Activated T-cell treated with anti-CD3 and anti-CD28 coated beads, Interleukin-2, amount 50 U/mL, for 4 hours (primary cell): ENCODE results near the gene ANKAR. TPM values are rescaled to one million over a fixed set of nuclear protein-coding genes. Genes with fewer than 3 reads are reported as not detected.
"Not testable (repeated sequence)": the region's sequence is repeated elsewhere in the genome, so short reads cannot be mapped to it uniquely, and the experiment has no call there.

ENCODE experiments used
- ATAC-seq, 2 donors: fragments of 200-7000 bp; cut with Tn5 transposase; one replicate each; pipeline ENCODE4 v1.10.0; 2021
- DNase-seq: peaks from one replicate; pipeline ENCODE4 v3.0.0-alpha.2; 2020
- H3K27me3 Mint-ChIP-seq: one replicate; pipeline ENCODE4 v1.8.0; 2021; ENCODE audit warnings: low read depth, mixed read lengths
- H3K36me3 Mint-ChIP-seq: one replicate; pipeline ENCODE4 v1.8.0; 2022; ENCODE audit warnings: mixed read lengths; ENCODE audit not compliant: insufficient read depth
- H3K4me1 Mint-ChIP-seq: one replicate; pipeline ENCODE4 v1.8.0; 2021; ENCODE audit warnings: low read depth, mixed read lengths
- H3K4me3 Mint-ChIP-seq: one replicate; pipeline ENCODE4 v1.8.0; 2021; ENCODE audit warnings: mild to moderate bottlenecking, moderate library complexity, mixed read lengths
- H3K9me3 Mint-ChIP-seq: one replicate; pipeline ENCODE4 v1.8.0; 2021; ENCODE audit warnings: mixed read lengths
- total RNA-seq, 3 donors: library from RNA; stranded (reverse); gene quantifications; one replicate each; pipeline ENCODE4 v1.2.1, GENCODE V29; 2021

The ANKAR gene
- total RNA-seq, 3 donors from 2014 or later, result 2.0 to 3.2 (median 3.0) TPM

DNA sequence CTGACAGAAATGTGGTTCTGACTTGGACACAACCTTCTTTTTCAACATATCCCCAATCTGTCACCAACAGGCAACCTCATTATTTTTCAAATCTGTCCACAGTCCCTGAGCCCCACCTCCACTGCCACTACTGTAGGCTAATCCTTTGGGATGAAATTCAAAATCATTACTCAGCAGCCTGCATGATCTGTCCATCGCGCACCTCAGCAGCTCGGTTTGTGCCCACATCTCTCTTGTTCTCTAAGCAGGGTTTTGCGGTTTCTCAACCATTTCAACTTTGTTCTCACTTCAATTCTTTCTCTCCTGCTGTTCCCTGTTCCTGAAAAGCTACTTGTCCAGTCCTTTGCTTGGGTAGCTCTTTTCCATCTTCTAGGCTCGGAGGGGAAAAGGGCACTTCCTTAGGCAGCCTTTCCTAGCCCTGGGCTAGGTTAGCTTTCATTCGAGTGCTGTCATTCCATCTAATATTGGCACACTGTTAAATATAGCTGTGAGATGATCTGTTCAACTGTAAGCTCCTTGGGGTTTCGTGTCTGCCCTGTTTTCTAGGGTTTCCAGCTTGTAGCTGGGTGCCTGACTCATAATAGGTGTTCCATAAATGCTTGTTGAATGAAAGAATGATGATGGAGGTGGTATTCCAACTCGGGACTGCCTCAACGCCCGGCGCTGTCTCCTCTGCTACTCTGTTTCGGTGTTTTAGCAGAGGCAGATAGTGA lies 653 bp upstream of the ANKAR start:
- H3K27me3 Mint-ChIP-seq, result no peaks in the 10 kb centered on the region
- peak overlapping the region; percentile 78 for H3K4me3 Mint-ChIP-seq
- H3K36me3 Mint-ChIP-seq, result peaks cover 28% of the 10 kb centered on the region
- ATAC-seq (peak; percentile 51 to 53), DNase-seq (no peak)
- H3K4me1 Mint-ChIP-seq, result peaks cover 27% of the 10 kb centered on the region
- peaks cover 8% of the 10 kb centered on the region for H3K9me3 Mint-ChIP-seq

DNA sequence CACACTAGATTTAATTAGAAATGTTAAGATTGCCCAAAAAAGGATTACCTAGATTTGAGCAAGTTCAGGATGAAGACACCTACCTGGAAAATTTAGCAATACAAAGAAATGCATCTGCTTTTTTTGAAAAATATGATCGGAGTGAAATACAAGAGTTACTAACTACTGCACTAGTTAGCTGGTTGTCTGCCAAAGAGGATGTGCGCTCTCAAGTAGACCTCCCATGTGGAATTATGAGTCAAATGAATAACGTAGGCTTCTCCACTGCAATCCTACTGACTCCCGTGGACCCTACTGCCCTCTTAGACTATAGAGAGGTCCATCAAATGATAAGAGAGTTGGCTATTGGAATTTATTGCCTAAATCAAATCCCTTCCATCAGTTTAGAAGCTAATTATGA lies 2.0 kb downstream of the ANKAR start:
- DNase-seq (no peak), ATAC-seq (no peak)
- Mint-ChIP-seq H3K9me3 (peaks cover 13% of the 10 kb centered on the region), H3K36me3 (peaks cover 21% of the 10 kb centered on the region), H3K27me3 (no peaks in the 10 kb centered on the region), H3K4me1 (peaks cover 49% of the 10 kb centered on the region), H3K4me3 (no peak overlapping the region)

DNA sequence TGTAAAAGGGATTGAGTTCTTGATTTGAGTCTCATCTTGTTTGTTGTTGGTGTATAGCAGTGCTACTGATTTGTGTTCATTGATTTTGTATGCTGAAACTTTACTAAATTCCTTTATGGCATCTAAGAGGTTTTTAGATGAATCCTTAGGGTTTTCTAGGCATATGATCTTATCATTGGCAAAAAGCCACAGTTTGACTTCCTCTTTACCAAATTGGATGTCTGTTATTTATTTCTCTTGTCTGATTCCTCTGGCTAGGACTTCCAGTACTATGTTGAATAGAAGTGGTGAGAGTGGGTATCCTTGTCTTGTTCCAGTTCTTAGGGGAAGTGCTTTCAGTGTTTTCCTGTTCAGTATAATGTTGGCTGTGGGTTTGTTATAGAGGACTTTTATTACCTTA lies 4.8 kb downstream of the ANKAR start:
- Mint-ChIP-seq H3K36me3 (peaks cover 12% of the 10 kb centered on the region), H3K27me3 (no peaks in the 10 kb centered on the region), H3K4me1 (peaks cover 43% of the 10 kb centered on the region), H3K9me3 (peaks cover 13% of the 10 kb centered on the region), H3K4me3 (no peak overlapping the region)
- ATAC-seq, result no peak
- no peak for DNase-seq

- Mint-ChIP-seq H3K27me3 (no peaks in the 10 kb centered on the region), H3K36me3 (peaks cover 10% of the 10 kb centered on the region), H3K4me3 (no peak overlapping the region), H3K9me3 (peaks cover 13% of the 10 kb centered on the region), H3K4me1 (peaks cover 37% of the 10 kb centered on the region)
- DNase-seq (no peak), ATAC-seq (peak; percentile 48 to 53)
Observed at GRCh38 chr2:189681203-189681602, 6.7 kb downstream of the ANKAR start.

DNA sequence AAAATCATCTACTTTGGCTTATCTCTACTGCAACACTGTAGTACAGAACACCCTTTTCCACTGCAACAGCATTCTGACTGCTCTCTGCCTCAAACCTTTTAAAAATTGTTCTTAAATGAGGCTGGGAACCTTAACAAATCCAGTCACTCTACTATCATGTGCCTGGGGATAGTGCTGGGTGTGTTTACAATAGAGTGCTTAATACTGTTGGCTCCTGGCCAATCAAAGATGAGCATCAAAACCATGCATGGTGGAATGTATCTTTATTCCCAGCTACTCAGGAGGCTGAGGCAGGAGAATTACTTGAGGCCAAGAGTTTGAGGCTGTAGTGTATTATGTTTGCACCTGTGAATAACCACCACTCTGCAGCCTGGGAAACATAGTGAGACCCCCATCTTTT lies 7.4 kb downstream of the ANKAR start:
- no peak for DNase-seq
- Mint-ChIP-seq H3K36me3 (peaks cover 10% of the 10 kb centered on the region), H3K4me3 (no peak overlapping the region), H3K4me1 (peaks cover 37% of the 10 kb centered on the region), H3K9me3 (peaks cover 13% of the 10 kb centered on the region), H3K27me3 (no peaks in the 10 kb centered on the region)
- no peak for ATAC-seq

- Mint-ChIP-seq H3K4me1 (peaks cover 39% of the 10 kb centered on the region), H3K4me3 (no peak overlapping the region), H3K27me3 (no peaks in the 10 kb centered on the region), H3K36me3 (peaks cover 9% of the 10 kb centered on the region), H3K9me3 (peaks cover 9% of the 10 kb centered on the region)
- ATAC-seq (peak; percentile 54 to 61), DNase-seq (no peak)
Observed at GRCh38 chr2:189683348-189683747, 8.9 kb downstream of the ANKAR start.

- no peak for DNase-seq
- peaks cover 29% of the 10 kb centered on the region for H3K4me1 Mint-ChIP-seq
- no peaks in the 10 kb centered on the region for H3K27me3 Mint-ChIP-seq
- peaks cover 7% of the 10 kb centered on the region for H3K36me3 Mint-ChIP-seq
- H3K9me3 Mint-ChIP-seq, result no peaks in the 10 kb centered on the region
- H3K4me3 Mint-ChIP-seq, result no peak overlapping the region
- ATAC-seq, result no peak
Observed at GRCh38 chr2:189684811-189685210, 10.3 kb downstream of the ANKAR start.

- peaks cover 7% of the 10 kb centered on the region for H3K36me3 Mint-ChIP-seq
- no peaks in the 10 kb centered on the region for H3K27me3 Mint-ChIP-seq
Observed at GRCh38 chr2:189685540-189686229, 11.2 kb downstream of the ANKAR start.

DNA sequence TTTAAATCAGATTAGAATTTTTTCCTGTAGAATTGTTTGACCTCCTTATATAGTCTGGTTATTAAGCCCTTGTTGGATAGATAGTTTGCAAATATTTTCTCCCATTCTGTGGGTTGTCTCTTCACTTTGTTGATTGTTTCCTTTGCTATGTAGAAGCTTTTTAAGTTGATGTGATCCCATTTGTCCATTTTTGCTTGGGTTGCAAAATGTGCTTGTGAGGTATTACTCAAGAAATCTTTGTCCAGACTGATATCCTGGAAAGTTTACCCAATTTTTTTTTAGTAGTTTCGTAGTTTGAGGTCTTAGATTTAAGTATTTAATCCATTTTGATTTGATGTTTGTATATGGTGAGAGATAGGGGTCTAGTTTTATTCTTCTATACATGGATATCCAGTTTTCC lies 13.3 kb downstream of the ANKAR start:
- not testable (repeated sequence) for H3K27me3 Mint-ChIP-seq, DNase-seq, ATAC-seq, H3K9me3 Mint-ChIP-seq, H3K4me3 Mint-ChIP-seq
- peaks cover 11% of the 10 kb centered on the region for H3K36me3 Mint-ChIP-seq
- peaks cover 15% of the 10 kb centered on the region for H3K4me1 Mint-ChIP-seq

More at GRCh38 chr2:189685540-189686229, 11.2 kb downstream of the ANKAR start:
- no peak for DNase-seq
- Mint-ChIP-seq H3K9me3 (no peaks in the 10 kb centered on the region), H3K4me3 (no peak overlapping the region), H3K4me1 (peaks cover 20% of the 10 kb centered on the region)
- ATAC-seq, result no peak

DNA sequence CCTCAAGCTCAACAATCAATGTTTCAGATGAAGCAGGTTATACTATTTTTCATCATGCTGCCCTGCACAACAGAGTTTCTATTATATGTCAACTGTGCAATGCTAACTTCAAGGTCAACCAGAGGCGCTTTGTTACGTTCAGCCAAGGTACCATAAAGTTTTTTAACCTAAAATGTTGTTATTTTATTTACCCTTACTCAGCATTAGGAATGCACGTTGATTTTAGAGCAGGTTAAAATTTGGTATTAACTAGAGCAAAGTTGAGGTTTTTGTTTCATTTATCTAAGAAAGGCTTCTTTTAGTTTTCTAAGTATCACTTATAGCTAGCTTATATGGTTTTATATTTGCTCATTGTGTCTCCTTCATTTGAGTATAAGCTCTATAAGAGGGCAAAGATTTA lies 21.8 kb downstream of the ANKAR start:
- Mint-ChIP-seq H3K36me3 (peaks cover 4% of the 10 kb centered on the region), H3K4me1 (no peaks in the 10 kb centered on the region), H3K9me3 (no peaks in the 10 kb centered on the region), H3K4me3 (no peak overlapping the region), H3K27me3 (no peaks in the 10 kb centered on the region)
- no peak for DNase-seq
- no peak for ATAC-seq

DNA sequence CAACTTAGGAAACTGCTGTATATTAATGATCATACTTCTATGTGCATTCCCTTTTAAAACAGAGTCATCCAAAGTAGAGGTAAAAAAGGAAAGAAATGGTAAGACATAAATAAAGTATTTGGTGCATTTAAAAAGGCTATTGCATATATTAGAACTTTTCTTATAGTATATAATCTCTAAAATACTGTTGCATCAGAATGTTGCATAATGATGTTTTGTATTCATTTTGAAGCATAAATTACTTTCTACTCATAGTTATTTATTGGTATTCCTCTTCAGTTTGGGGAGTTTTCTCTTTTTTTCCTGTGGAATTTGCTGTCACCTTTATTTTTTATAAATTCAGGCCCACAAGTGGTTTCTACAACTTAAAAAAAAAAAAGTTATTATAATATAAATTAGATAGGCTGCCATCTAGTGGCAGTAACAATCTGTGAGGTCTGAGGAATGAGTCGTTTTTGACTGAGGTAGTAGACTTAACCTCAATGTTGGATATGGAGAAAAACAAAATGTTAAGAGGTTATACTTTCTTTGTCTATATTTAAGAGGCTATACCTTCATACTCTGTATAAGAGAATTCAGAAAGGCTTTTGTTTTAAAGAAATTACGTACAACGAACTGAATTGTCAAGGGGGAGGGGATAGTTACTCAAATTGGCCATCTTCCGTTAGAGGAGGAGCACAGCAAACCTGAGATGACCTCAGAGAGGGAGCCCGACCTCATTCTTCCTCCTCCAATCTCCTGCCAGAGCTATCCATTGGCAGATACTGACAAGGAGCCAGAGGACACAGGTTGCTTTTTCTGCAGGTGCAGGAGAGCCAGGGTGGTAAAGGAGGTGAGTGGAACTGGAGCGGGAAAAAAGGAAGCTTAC lies 23.8 kb downstream of the ANKAR start:
- Mint-ChIP-seq H3K9me3 (no peaks in the 10 kb centered on the region), H3K27me3 (no peaks in the 10 kb centered on the region), H3K36me3 (no peaks in the 10 kb centered on the region), H3K4me3 (peak overlapping the region; percentile 24), H3K4me1 (no peaks in the 10 kb centered on the region)
- ATAC-seq, result no peak
- DNase-seq, result peak; percentile 12

GRCh38 chr2:189700681-189701080 lies 26.2 kb downstream of the ANKAR start:
- Mint-ChIP-seq H3K27me3 (no peaks in the 10 kb centered on the region), H3K4me3 (no peak overlapping the region), H3K4me1 (no peaks in the 10 kb centered on the region), H3K36me3 (no peaks in the 10 kb centered on the region), H3K9me3 (no peaks in the 10 kb centered on the region)
- no peak for ATAC-seq
- DNase-seq, result no peak

DNA sequence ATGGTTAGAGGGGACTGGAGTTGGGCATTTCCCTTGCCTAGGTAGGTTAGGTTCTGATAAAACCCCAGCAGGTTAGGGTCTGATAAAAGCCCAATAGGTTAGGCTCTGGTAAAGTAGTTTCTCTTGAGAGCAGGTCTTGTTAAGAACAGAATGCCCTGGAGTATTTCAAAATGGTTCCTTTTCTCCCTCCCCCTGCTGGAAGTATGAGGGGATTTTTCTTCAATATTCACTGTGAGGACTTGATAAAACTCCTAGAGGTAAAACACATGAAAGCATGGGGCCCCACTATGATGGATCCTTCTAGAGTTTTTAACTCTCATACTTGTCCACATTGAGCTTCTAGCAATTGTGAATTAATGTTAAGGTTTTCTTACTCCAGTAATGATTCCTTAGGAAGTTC lies 27.6 kb downstream of the ANKAR start:
- no peaks in the 10 kb centered on the region for H3K9me3 Mint-ChIP-seq
- no peak for ATAC-seq
- H3K27me3 Mint-ChIP-seq, result no peaks in the 10 kb centered on the region

GRCh38 chr2:189709501-189710221 lies 35.2 kb downstream of the ANKAR start:
- Mint-ChIP-seq H3K36me3 (peaks cover 7% of the 10 kb centered on the region), H3K9me3 (no peaks in the 10 kb centered on the region), H3K27me3 (no peaks in the 10 kb centered on the region), H3K4me3 (no peak overlapping the region), H3K4me1 (no peaks in the 10 kb centered on the region)
- ATAC-seq (no peak), DNase-seq (no peak)

More for the DNA sequence above, 27.6 kb downstream of the ANKAR start:
- DNase-seq, result no peak
- Mint-ChIP-seq H3K4me1 (no peaks in the 10 kb centered on the region), H3K36me3 (peaks cover 3% of the 10 kb centered on the region), H3K4me3 (no peak overlapping the region)
